C4-2B (cell line): ENCODE results near the gene DPH7.

Source experiments
- ZFX ChIP-seq: fragments of 450-650 bp; IDR thresholded peaks from 2 replicates; pipeline ENCODE4 v1.6.1; 2017
- TF ChIP-seq, protein P1 (sequence below): fragments of 450-650 bp; conservative IDR thresholded peaks from 2 replicates; pipeline ENCODE4 v1.5.1; 2017; ENCODE audit warnings: mild to moderate bottlenecking

DNA sequence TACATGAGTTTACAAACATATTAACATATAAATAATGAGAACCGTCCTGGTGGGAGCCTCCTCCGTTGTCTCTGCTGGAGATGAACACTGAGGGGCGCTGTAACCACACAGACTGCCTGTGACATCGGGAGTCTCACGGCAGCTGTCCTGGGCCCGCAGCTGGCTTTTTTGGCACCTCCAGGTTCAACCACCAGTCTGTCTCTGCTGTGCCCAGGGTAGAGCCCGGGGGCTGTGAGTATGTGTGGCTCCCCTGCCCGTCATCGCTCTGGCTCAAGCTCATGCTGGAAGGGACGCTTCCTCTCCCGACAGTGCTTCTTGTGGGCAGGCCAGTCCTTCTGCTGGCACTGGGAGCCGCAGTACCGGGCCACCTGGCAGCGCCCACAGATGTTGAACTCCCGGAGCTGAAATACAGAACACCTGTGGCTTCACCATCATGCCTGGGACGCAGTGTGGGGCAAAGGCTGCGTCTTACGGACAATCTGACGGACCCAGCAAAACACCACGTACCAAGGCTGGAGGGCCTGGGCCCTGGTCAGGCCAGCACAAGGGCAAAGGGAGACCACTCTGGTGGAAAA, 3.6 kb upstream of the DPH7 start:
- TF ChIP-seq, protein P1, sequence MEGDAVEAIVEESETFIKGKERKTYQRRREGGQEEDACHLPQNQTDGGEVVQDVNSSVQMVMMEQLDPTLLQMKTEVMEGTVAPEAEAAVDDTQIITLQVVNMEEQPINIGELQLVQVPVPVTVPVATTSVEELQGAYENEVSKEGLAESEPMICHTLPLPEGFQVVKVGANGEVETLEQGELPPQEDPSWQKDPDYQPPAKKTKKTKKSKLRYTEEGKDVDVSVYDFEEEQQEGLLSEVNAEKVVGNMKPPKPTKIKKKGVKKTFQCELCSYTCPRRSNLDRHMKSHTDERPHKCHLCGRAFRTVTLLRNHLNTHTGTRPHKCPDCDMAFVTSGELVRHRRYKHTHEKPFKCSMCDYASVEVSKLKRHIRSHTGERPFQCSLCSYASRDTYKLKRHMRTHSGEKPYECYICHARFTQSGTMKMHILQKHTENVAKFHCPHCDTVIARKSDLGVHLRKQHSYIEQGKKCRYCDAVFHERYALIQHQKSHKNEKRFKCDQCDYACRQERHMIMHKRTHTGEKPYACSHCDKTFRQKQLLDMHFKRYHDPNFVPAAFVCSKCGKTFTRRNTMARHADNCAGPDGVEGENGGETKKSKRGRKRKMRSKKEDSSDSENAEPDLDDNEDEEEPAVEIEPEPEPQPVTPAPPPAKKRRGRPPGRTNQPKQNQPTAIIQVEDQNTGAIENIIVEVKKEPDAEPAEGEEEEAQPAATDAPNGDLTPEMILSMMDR: no peak; the same call in 1 of the 2 replicates
- TF ChIP-seq ZFX: no peak
